Aorta (tissue), 5 donors: ENCODE data around the gene SPEF2. TPM values are rescaled to one million over a fixed set of nuclear protein-coding genes. Genes with fewer than 3 reads are reported as not detected.

Source experiments
- ATAC-seq: fragments of 200-7000 bp; cut with Tn5 transposase; one replicate; pipeline ENCODE4 v1.9.1; 2022; ENCODE audit warnings: moderate library complexity; ENCODE audit not compliant: low FRiP score
- DNase-seq, 2 donors: peaks; one replicate each; pipeline ENCODE4 v3.0.0-alpha.2; 2020
- H3K27ac ChIP-seq, 2 donors: one replicate each; pipeline ENCODE4 v1.5.1; 2013; ENCODE audit warnings: low read length in 2 of 2, mild to moderate bottlenecking in 2 of 2, moderate library complexity in 2 of 2, control low read depth in 1 of 2, inconsistent platforms in 1 of 2, low read depth in 1 of 2
- H3K27me3 ChIP-seq, 2 donors: one replicate each; pipeline ENCODE4 v1.6.1; 2013; ENCODE audit warnings: control low read depth in 1 of 2, low read length in 1 of 2, mild to moderate bottlenecking in 1 of 2, moderate library complexity in 1 of 2; ENCODE audit not compliant: insufficient read depth in 2 of 2, control insufficient read depth in 1 of 2
- H3K36me3 ChIP-seq, 2 donors: one replicate each; pipeline ENCODE4 v1.6.1; 2013; ENCODE audit warnings: control low read depth in 1 of 2, low read length in 1 of 2, mild to moderate bottlenecking in 1 of 2; ENCODE audit not compliant: insufficient read depth in 2 of 2, control insufficient read depth in 1 of 2
- H3K4me1 ChIP-seq, 2 donors: one replicate each; pipeline ENCODE4 v1.6.1; 2013; ENCODE audit warnings: low read length in 2 of 2, control low read depth in 1 of 2, mild to moderate bottlenecking in 1 of 2, moderate library complexity in 1 of 2; ENCODE audit not compliant: insufficient read depth in 2 of 2, control insufficient read depth in 1 of 2
- H3K4me3 ChIP-seq, 2 donors: one replicate each; pipeline ENCODE4 v1.5.1; 2013; ENCODE audit warnings: low read length in 2 of 2, control low read depth in 1 of 2, mild to moderate bottlenecking in 1 of 2
- H3K9me3 ChIP-seq: one replicate; pipeline ENCODE4 v1.6.1; 2013; ENCODE audit warnings: mild to moderate bottlenecking, low read length; ENCODE audit not compliant: control insufficient read depth
- WGBS, 2 donors: extraction: QIAGEN DNeasy Blood & Tissue Kit; methylation state at CpG; one replicate each; pipeline ENCODE4 v1.1.7; 2013; 5-methylcytosine and 5-hydroxymethylcytosine counted together
- intact Hi-C, 2 donors: fragments of 100-400 bp; cut with DNase I; formaldehyde crosslinking; loops; one replicate each; pipeline versions ENCODE4 v1.14.2 to v1.15.0; 2022
- polyA plus RNA-seq, 2 donors: library from polyadenylated mRNA; stranded (reverse); fragments of 200-250 nt; gene quantifications; one replicate each; pipeline ENCODE4 v1.2.3, GENCODE V29; 2013
- total RNA-seq, 2 donors: library from RNA; stranded (reverse); fragmentation: NEBNext Ultra II Directional; extraction: Animal tissue kit (Norgen Biotek cat#: 25700); gene quantifications; one replicate each; pipeline ENCODE4 v1.2.1, GENCODE V29; 2021
- donor health status: healthy with polysubstance abuse.
- donor health status: Bipolar disorder and iron deficiency.
- donor health status: DM: no; HTN: no; CAD: no.
- donor health status: DM: no; HTN: no; CAD: no.
- donor health status: DM: yes; HTN: yes; CAD: no.

SPEF2 gene
- total and polyA plus RNA-seq, 4 donors: 1.0 to 10.9 (median 4.7) TPM

- H3K27ac ChIP-seq: no peak overlapping the region
- H3K27me3 ChIP-seq: no peaks in the 10 kb centered on the region
- no peak overlapping the region for H3K4me3 ChIP-seq
- H3K4me1 ChIP-seq: no peaks in the 10 kb centered on the region
- 90 to 93% methylated on average over 6 of the region's 6 CpGs for WGBS, 2 donors
- DNase-seq: no peak
- no peaks in the 10 kb centered on the region for H3K36me3 ChIP-seq
- H3K9me3 ChIP-seq: no peaks in the 10 kb centered on the region
- intact Hi-C loops: no loop called here
- ATAC-seq: no peak
These were observed 134.3 kb downstream of the SPEF2 start for GRCh38 chr5:35752012-35752411.

- Histone ChIP-seq H3K4me1 (no peaks in the 10 kb centered on the region), H3K4me3 (no peak overlapping the region), H3K36me3 (no peaks in the 10 kb centered on the region), H3K27me3 (no peaks in the 10 kb centered on the region), H3K9me3 (no peaks in the 10 kb centered on the region), H3K27ac (no peak overlapping the region)
- DNase-seq (no peak), ATAC-seq (no peak)
- intact Hi-C loops: no loop called here
- WGBS, 2 donors: 68 to 75% methylated on average over 5 of the region's 5 CpGs
These were observed 135.8 kb downstream of the SPEF2 start for GRCh38 chr5:35753500-35753899.

- no peaks in the 10 kb centered on the region for H3K36me3 ChIP-seq
- WGBS, 2 donors: 7 to 16% methylated on average over 1 of the region's 1 CpG
- no peak for DNase-seq
These were observed 136.8 kb downstream of the SPEF2 start for GRCh38 chr5:35754481-35754880.

GRCh38 chr5:35755966-35756365 lies 138.3 kb downstream of the SPEF2 start:
- Histone ChIP-seq H3K27me3 (no peaks in the 10 kb centered on the region), H3K27ac (no peak overlapping the region), H3K9me3 (no peaks in the 10 kb centered on the region), H3K4me1 (no peaks in the 10 kb centered on the region), H3K36me3 (no peaks in the 10 kb centered on the region), H3K4me3 (no peak overlapping the region)
- ATAC-seq (no peak), DNase-seq (no peak)
- intact Hi-C loops: no loop called here
- WGBS, 2 donors: 87 to 89% methylated on average over 5 of the region's 5 CpGs

More at GRCh38 chr5:35754481-35754880, 136.8 kb downstream of the SPEF2 start:
- H3K9me3 ChIP-seq: no peaks in the 10 kb centered on the region
- intact Hi-C loops: no loop called here
- H3K27me3 ChIP-seq: no peaks in the 10 kb centered on the region
- H3K4me3 ChIP-seq: no peak overlapping the region
- no peaks in the 10 kb centered on the region for H3K4me1 ChIP-seq
- no peak overlapping the region for H3K27ac ChIP-seq
- no peak for ATAC-seq

- Histone ChIP-seq H3K27ac (no peak overlapping the region), H3K4me1 (no peaks in the 10 kb centered on the region), H3K36me3 (no peaks in the 10 kb centered on the region), H3K27me3 (peaks cover 0 to 1% of the 10 kb centered on the region in 2 donors), H3K4me3 (no peak overlapping the region), H3K9me3 (no peaks in the 10 kb centered on the region)
- ATAC-seq (no peak), DNase-seq (no peak)
- intact Hi-C loops: no loop called here
- WGBS, 2 donors: 62 to 63% methylated on average over 5 of the region's 5 CpGs
These were observed 140.6 kb downstream of the SPEF2 start for GRCh38 chr5:35758151-35758724.

- Histone ChIP-seq H3K27me3 (peaks cover 0 to 1% of the 10 kb centered on the region in 2 donors), H3K9me3 (no peaks in the 10 kb centered on the region), H3K4me3 (no peak overlapping the region), H3K36me3 (no peaks in the 10 kb centered on the region), H3K27ac (no peak overlapping the region), H3K4me1 (no peaks in the 10 kb centered on the region)
- 71 to 79% methylated on average over 4 of the region's 4 CpGs for WGBS, 2 donors
- intact Hi-C loops: no loop called here
- no peak for ATAC-seq
- DNase-seq: no peak
These were observed 143.9 kb downstream of the SPEF2 start for GRCh38 chr5:35761541-35761940.

GRCh38 chr5:35762368-35762767 lies 144.7 kb downstream of the SPEF2 start:
- intact Hi-C loops: no loop called here

GRCh38 chr5:35765921-35766320 lies 148.3 kb downstream of the SPEF2 start:
- Histone ChIP-seq H3K4me1 (no peaks in the 10 kb centered on the region), H3K27ac (no peak overlapping the region), H3K36me3 (no peaks in the 10 kb centered on the region), H3K4me3 (no peak overlapping the region), H3K27me3 (peaks cover 0 to 1% of the 10 kb centered on the region in 2 donors), H3K9me3 (no peaks in the 10 kb centered on the region)
- DNase-seq (no peak), ATAC-seq (no peak)
- WGBS, 2 donors: 41 to 47% methylated on average over 1 of the region's 1 CpG
- intact Hi-C loops: no loop called here

More at GRCh38 chr5:35762368-35762767, 144.7 kb downstream of the SPEF2 start:
- Histone ChIP-seq H3K36me3 (no peaks in the 10 kb centered on the region), H3K4me1 (no peaks in the 10 kb centered on the region), H3K27ac (no peak overlapping the region), H3K4me3 (no peak overlapping the region), H3K27me3 (peaks cover 0 to 1% of the 10 kb centered on the region in 2 donors), H3K9me3 (no peaks in the 10 kb centered on the region)
- ATAC-seq: no peak
- WGBS, 2 donors: 92 to 93% methylated on average over 3 of the region's 3 CpGs
- DNase-seq: no peak

- DNase-seq (no peak), ATAC-seq (no peak)
- intact Hi-C loops: no loop called here
- Histone ChIP-seq H3K27me3 (no peaks in the 10 kb centered on the region), H3K4me1 (no peaks in the 10 kb centered on the region), H3K36me3 (no peaks in the 10 kb centered on the region), H3K9me3 (peaks cover 1% of the 10 kb centered on the region), H3K27ac (no peak overlapping the region), H3K4me3 (no peak overlapping the region)
- WGBS, 2 donors: 80 to 81% methylated on average over 6 of the region's 6 CpGs
These were observed 153.6 kb downstream of the SPEF2 start for GRCh38 chr5:35771300-35771699.
